HUES48 (cell line): ENCODE data around the gene TECPR2.
"Not testable (repeated sequence)": the region's sequence is repeated elsewhere in the genome, so short reads cannot be mapped to it uniquely, and the experiment has no call there.

Experiments
- H3K27ac ChIP-seq: one replicate; pipeline ENCODE4 v1.7.0; 2013; ENCODE audit warnings: low read depth, low read length, inconsistent platforms
- H3K27me3 ChIP-seq: 2 replicates; pipeline ENCODE4 v1.6.1; 2013; ENCODE audit warnings: mild to moderate bottlenecking, low read length; ENCODE audit not compliant: control insufficient read depth, insufficient read depth
- H3K36me3 ChIP-seq: 2 replicates; pipeline ENCODE4 v1.6.1; 2013; ENCODE audit warnings: low read length; ENCODE audit not compliant: control insufficient read depth, insufficient read depth
- H3K4me1 ChIP-seq: 2 replicates; pipeline ENCODE4 v1.6.1; 2013; ENCODE audit warnings: mild to moderate bottlenecking, low read length; ENCODE audit not compliant: control insufficient read depth, insufficient read depth
- H3K4me3 ChIP-seq: 2 replicates; pipeline ENCODE4 v1.5.1; 2013; ENCODE audit warnings: mild to moderate bottlenecking, low read depth, low read length
- H3K9ac ChIP-seq: 2 replicates; pipeline ENCODE4 v1.6.1; 2013; ENCODE audit warnings: mild to moderate bottlenecking, low read depth, low read length, moderate library complexity
- H3K9me3 ChIP-seq: 2 replicates; pipeline ENCODE4 v1.6.1; 2013; ENCODE audit warnings: low read length; ENCODE audit not compliant: control insufficient read depth, insufficient read depth

The TECPR2 gene

DNA sequence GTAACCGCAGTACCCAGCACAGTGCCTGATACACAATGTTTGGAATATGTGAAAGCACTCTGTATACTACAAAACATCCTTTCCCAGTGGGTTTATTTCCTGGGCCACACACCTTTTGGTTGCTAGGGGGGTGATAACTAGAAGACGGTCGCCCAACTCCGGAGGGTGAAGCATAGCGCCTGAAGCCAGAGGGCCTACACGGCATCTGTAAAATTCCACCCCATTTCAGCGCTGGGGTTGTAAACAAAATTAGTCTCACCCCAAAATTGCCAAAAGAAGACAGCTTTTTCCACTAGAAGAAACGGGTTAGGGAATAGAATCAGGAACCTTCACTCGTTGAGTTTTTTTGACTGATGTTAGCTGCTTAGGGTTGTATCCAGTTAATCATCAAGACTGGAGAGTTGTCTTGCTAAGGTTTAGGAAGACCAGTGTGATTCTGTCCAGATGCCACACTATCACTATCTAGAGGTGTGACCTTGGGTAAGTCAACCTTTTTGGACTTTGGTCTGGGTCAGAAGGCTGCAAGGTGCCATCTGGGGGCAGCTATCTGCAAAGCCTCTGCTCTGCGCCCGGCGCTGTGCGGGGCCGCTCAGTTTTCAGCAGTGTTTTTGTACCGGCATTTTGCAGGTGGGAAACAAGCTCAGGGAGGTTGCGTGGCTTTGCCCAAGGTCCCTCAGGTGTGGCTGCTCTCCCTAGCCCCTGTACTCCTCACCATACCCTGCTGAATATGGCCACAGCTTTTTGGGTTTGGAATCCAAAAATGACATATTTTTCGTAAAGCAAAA lies 41.9 kb upstream of the TECPR2 start:
- peak overlapping the region; percentile 95 for H3K4me3 ChIP-seq
- peaks cover 4% of the 10 kb centered on the region for H3K27me3 ChIP-seq
- peaks cover 14% of the 10 kb centered on the region for H3K4me1 ChIP-seq
- H3K9ac ChIP-seq, result no peak overlapping the region
- no peaks in the 10 kb centered on the region for H3K36me3 ChIP-seq
- H3K27ac ChIP-seq, result no peak overlapping the region
- H3K9me3 ChIP-seq, result no peaks in the 10 kb centered on the region

DNA sequence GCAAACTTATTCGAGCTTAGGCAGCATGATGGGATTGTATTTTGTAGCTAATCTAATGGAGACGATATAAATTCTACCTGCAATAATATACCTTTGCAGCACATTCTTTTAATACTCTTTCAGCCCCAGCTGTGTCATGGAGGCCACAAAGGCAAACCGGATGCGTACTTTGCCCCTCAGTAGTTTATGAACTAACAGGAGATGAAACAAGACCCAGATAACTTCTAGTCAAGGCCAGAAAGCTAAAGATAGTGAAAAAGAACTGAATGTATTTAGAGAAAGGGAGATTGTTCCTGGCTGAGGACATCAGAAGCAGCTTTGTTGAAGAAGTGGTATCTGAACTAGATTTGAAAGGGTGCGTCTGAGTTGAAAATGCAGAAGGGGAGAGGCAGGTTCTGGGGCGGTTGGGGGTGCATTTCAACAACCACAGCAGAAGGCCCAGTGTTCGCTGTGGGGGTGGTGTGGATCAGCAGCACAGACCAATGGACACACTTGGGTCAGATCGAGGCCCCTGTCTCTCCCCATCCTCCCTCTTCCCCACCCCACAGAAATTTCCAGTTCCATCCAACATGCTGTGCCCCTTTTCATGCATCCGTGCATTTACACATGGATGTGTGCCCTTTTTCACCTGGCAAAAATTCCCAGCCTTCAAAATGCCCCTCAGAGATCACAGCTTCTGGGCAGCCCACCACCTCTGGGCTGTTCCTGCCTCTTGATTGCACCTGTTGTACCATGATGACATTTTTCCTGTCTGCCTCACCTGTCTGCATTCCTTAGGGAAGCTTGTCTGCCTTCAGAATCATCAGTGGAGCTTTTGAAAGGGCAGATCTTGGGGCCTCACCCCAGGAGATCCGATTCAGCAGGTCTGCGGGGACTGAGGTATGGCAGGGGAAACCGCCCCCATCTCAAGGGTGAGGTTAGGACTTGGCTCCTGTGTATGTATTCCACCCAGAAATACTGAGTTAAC lies 41.0 kb upstream of the TECPR2 start:
- no peaks in the 10 kb centered on the region for H3K27me3 ChIP-seq
- H3K36me3 ChIP-seq, result 0 out of 2 replicates have a peak, but pooled peaks cover 6% of the 10 kb centered on the region
- H3K4me3 ChIP-seq, result no peak overlapping the region
- H3K27ac ChIP-seq, result no peak overlapping the region
- no peak overlapping the region for H3K9ac ChIP-seq
- H3K9me3 ChIP-seq, result no peaks in the 10 kb centered on the region
- peaks cover 14% of the 10 kb centered on the region for H3K4me1 ChIP-seq

DNA sequence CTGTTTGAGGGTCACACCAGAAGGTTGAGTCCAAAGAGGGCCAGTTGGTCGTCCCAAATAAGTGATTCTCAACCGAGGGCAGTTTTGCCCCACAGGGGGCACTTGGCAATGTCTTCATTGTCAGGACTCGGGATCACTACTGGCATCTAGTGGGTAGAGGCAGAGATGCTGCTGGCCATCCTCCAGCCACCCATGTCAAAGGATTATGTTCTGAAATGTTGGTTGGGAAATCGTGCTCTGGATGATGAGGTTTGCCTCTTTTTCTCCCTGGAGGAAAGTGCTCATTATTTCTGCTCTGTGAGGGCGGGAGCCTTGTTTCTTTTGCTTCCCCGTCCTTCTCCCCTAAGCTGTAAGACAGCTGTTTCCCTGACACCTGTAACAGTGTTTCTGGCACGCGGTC lies 39.6 kb upstream of the TECPR2 start:
- Histone ChIP-seq H3K4me3 (no peak overlapping the region), H3K9me3 (no peaks in the 10 kb centered on the region), H3K27me3 (no peaks in the 10 kb centered on the region), H3K36me3 (0 out of 2 replicates have a peak, but pooled peaks cover 6% of the 10 kb centered on the region), H3K4me1 (peaks cover 9% of the 10 kb centered on the region), H3K9ac (no peak overlapping the region), H3K27ac (no peak overlapping the region)

DNA sequence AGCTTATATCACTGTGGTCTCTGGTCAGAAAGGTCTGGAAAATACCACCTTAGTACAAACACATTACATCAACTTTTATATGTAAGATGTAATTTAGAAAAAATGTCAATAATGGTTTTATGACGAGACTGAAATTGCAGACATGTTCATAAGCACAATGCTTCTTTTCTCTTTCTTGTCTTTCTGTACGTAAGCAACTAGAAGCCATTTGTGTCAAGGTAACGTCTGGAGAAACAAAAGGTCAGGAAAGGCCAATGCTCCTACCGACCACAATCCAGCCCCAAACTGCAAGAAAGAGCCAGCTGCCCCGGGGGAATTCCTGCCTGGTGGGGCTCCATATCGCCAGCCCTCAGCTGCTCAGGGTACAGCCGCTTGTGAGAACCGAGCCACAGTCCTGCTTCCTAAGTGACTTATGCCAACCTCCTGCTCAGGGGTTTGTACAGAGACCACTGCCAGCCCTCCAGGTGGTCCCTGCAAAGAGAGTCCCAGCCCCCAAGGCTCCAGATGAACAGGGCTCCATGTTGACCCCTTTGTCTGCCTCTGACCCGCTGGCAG lies 36.9 kb upstream of the TECPR2 start:
- Histone ChIP-seq H3K9ac (no peak overlapping the region), H3K36me3 (0 out of 2 replicates have a peak, but pooled peaks cover 6% of the 10 kb centered on the region), H3K9me3 (no peaks in the 10 kb centered on the region), H3K4me3 (no peak overlapping the region), H3K27ac (no peak overlapping the region), H3K4me1 (no peaks in the 10 kb centered on the region), H3K27me3 (no peaks in the 10 kb centered on the region)

DNA sequence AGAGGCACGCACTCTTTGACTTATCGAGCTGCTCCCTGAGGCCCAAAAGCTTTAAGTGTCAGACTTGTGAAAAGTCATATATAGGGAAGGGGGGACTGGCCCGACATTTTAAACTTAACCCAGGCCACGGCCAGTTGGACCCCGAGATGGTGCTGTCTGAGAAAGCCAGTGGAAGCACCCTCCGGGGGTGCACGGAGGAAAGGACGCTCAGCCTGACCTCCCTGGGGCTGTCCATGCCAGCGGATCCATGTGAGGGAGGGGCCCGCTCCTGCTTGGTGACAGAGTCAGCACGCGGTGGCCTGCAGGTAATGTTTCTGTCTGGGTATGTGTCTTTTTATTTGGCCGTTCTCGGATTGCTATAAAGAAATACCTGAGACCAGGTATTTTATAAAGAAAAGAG lies 36.2 kb upstream of the TECPR2 start:
- Histone ChIP-seq H3K9ac (no peak overlapping the region), H3K4me1 (no peaks in the 10 kb centered on the region), H3K36me3 (peaks cover 8% of the 10 kb centered on the region; the same call in 1 of the 2 replicates), H3K4me3 (no peak overlapping the region), H3K27me3 (no peaks in the 10 kb centered on the region), H3K27ac (no peak overlapping the region), H3K9me3 (no peaks in the 10 kb centered on the region)

DNA sequence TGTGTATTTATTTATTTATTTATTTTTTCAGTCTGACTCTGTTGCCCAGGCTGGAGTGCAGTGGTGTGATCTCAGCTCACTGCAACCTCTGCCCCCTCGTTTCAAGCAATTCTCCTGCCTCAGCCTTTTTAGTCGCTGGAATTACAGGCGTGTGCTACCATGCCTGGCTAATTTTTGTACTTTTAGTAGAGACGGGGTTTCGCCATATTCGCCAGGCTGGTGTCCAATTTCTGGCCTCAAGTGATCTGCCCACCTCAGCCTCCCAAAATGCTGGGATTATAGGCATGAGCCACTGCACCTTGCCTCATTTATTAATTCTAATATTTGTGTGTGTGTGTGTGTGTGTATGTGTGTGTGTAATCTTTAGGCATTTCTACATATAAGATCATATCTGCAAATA lies 33.4 kb upstream of the TECPR2 start:
- not testable (repeated sequence) for H3K4me3 ChIP-seq, H3K9ac ChIP-seq, H3K4me1 ChIP-seq, H3K27ac ChIP-seq, H3K9me3 ChIP-seq, H3K27me3 ChIP-seq
- H3K36me3 ChIP-seq, result peaks cover 23% of the 10 kb centered on the region

DNA sequence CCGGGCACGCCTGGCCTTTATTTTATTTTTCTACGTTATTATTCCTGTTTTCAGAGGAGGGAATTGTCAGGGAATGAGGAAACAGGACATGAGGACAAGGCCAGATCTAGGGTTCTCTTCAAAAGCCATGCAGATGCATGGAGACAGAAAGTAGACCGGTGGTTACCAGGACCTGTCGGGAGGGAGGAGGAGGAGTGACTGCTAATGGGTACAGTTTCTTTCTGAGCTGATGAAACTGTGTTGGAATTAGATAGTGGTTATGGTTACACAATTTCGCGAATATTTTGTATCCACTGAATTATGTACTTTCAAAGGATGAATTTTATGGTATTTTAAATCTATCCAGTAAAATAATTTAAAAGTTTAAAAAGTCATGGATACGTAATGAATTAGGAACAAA lies 31.9 kb upstream of the TECPR2 start:
- peaks cover 33% of the 10 kb centered on the region for H3K36me3 ChIP-seq
- H3K4me3 ChIP-seq, result no peak overlapping the region
- no peaks in the 10 kb centered on the region for H3K4me1 ChIP-seq
- H3K9me3 ChIP-seq, result no peaks in the 10 kb centered on the region
- no peak overlapping the region for H3K9ac ChIP-seq
- H3K27ac ChIP-seq, result no peak overlapping the region
- no peaks in the 10 kb centered on the region for H3K27me3 ChIP-seq

DNA sequence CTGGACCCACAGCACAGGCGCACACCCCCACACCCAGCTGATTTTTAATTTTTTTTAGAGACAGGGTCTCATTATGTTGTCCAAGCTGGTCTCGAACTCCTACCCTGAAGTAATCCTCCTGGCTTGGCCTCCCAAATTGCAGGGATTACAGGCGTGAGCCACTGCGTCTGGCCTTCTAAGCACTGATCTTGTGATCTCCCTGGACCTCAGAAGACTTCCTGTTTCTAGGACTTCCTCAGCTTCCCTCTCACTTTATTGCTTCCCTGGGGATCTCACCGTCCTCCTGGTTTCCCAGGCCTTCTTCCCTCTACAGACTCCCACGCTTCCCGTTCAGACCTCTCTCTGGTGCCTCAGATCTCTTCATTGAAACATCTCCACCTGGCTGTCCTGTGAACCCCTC lies 29.4 kb upstream of the TECPR2 start:
- Histone ChIP-seq H3K4me1 (no peaks in the 10 kb centered on the region), H3K9ac (no peak overlapping the region), H3K36me3 (peaks cover 40% of the 10 kb centered on the region), H3K4me3 (no peak overlapping the region), H3K9me3 (no peaks in the 10 kb centered on the region), H3K27ac (no peak overlapping the region), H3K27me3 (no peaks in the 10 kb centered on the region)

DNA sequence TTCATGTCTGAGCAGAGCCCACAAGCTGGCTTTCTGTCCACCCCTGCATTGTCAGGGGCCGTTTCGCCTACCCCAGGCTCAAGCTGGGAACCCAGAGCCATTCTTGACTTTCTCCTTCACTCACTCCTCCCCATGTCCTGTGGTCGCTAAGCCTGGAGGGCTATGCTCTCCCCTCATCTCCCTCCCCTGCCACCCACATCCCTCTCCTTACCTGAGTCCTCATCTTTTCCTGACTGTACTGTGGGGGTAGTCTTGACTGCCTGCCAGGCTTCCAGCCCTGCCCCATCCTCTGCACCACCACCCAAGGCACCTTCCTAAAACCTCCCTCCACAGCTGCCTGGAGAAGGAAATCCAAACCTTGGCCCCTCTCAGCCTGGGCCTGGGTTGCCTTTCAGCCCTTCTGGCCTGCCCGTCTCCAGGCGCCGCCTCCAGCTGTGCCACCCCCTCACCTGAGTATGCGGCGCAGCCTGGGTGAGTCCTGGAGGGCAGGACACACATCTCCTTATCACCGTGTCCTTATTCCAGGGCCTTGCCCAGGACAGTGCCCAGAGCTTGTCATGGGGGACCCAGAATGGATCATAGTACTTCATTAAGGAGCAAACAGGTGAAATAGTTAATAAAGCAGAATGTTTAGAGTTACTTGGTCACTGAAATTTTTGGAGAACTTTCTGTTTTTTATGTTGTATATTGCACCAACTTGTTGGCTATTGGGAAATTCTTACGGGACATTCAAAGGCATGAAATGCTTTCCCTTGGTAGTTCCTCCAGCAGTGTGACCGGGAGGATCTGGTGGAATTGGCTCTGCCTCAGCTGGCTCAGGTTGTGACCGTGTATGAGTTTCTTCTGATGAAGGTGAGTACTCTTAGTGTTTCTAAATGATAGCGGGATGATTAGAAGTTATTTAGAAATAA lies 28.7 kb upstream of the TECPR2 start:
- Histone ChIP-seq H3K9me3 (no peaks in the 10 kb centered on the region), H3K27me3 (no peaks in the 10 kb centered on the region), H3K4me3 (no peak overlapping the region), H3K27ac (no peak overlapping the region), H3K9ac (no peak overlapping the region), H3K36me3 (peaks cover 46% of the 10 kb centered on the region), H3K4me1 (no peaks in the 10 kb centered on the region)

DNA sequence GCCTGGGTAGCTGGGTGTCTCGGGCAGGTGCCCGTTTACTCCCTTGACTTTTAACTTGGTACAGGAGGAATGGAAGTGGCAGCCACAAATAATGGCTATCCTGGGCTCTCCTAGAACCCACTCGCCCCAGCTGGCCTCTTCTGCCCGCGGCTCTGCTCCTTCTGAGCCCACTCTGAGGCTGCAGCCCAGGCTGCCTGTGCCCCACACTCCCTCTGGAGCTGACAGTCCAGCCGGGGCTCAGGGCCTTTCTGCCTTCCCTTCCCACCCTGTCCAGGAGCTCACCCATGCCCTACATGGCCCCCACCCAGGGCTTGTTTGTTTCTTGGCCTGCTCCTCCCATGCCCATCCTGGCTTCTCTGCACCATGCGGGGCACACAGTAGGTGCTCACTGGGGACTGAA lies 27.6 kb upstream of the TECPR2 start:
- no peak overlapping the region for H3K4me3 ChIP-seq
- H3K27ac ChIP-seq, result no peak overlapping the region
- no peaks in the 10 kb centered on the region for H3K4me1 ChIP-seq
- H3K36me3 ChIP-seq, result peaks cover 47% of the 10 kb centered on the region
- H3K9ac ChIP-seq, result no peak overlapping the region
- H3K9me3 ChIP-seq, result no peaks in the 10 kb centered on the region
- H3K27me3 ChIP-seq, result no peaks in the 10 kb centered on the region
